ENCODE data around the gene PPA1. TPM values are rescaled to one million over a fixed set of nuclear protein-coding genes. Genes with fewer than 3 reads are reported as not detected.
"Not testable (repeated sequence)": the region's sequence is repeated elsewhere in the genome, so short reads cannot be mapped to it uniquely, and the experiment has no call there.

The PPA1 gene
- total RNA-seq, 1 donor from 2014 or later, result 99.9 TPM

DNA sequence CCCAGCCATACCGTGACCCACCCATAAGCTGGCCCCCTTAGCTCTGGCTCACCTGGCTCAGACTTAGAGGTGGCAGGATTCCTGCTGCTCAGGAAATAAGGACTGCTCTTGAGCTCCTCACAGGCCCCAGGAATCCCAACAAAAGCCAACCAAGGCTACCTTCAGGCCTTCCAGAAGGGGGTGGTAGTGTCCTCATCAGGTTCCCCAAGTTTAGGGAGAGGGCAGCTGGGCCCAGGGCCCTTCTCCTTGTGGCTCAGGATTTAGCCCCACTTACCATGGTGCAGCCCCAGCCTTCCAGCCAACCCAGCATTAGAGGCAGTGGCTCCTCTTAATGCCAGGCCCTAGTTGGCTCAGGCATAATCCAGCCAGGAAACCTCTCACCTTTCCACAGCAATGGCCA is 27.0 kb upstream of the PPA1 start:
- H3K4me3 ChIP-seq, result no peak overlapping the region
- no peak overlapping the region for H3K27ac ChIP-seq (replicated peaks)
- H3K36me3 ChIP-seq, result no peaks in the 10 kb centered on the region
- H3K27me3 ChIP-seq (ENCODE audit: low read depth), result peaks cover 40% of the 10 kb centered on the region
- intact Hi-C loops (cut with micrococcal nuclease), result no loop called here
- H3K4me1 ChIP-seq, result peaks cover 8% of the 10 kb centered on the region
- TF ChIP-seq, protein P1, sequence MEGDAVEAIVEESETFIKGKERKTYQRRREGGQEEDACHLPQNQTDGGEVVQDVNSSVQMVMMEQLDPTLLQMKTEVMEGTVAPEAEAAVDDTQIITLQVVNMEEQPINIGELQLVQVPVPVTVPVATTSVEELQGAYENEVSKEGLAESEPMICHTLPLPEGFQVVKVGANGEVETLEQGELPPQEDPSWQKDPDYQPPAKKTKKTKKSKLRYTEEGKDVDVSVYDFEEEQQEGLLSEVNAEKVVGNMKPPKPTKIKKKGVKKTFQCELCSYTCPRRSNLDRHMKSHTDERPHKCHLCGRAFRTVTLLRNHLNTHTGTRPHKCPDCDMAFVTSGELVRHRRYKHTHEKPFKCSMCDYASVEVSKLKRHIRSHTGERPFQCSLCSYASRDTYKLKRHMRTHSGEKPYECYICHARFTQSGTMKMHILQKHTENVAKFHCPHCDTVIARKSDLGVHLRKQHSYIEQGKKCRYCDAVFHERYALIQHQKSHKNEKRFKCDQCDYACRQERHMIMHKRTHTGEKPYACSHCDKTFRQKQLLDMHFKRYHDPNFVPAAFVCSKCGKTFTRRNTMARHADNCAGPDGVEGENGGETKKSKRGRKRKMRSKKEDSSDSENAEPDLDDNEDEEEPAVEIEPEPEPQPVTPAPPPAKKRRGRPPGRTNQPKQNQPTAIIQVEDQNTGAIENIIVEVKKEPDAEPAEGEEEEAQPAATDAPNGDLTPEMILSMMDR (IDR thresholded peaks at IDR 0.05; ENCODE audit: borderline replicate concordance), result no peak
- no peaks in the 10 kb centered on the region for H3K9me3 ChIP-seq (replicated peaks)
- no peak for DNase-seq

GRCh38 chr10:70258216-70258615 is 25.0 kb upstream of the PPA1 start:
- no peak for DNase-seq
- Histone ChIP-seq H3K9me3 (replicated peaks) (no peaks in the 10 kb centered on the region), H3K36me3 (no peaks in the 10 kb centered on the region), H3K4me3 (no peak overlapping the region), H3K4me1 (peaks cover 12% of the 10 kb centered on the region), H3K27me3 (ENCODE audit: low read depth) (peaks cover 60% of the 10 kb centered on the region), H3K27ac (replicated peaks) (no peak overlapping the region)
- TF ChIP-seq, protein P1 (IDR thresholded peaks at IDR 0.05; ENCODE audit: borderline replicate concordance), result no peak
- intact Hi-C loops (cut with micrococcal nuclease), result no loop called here

DNA sequence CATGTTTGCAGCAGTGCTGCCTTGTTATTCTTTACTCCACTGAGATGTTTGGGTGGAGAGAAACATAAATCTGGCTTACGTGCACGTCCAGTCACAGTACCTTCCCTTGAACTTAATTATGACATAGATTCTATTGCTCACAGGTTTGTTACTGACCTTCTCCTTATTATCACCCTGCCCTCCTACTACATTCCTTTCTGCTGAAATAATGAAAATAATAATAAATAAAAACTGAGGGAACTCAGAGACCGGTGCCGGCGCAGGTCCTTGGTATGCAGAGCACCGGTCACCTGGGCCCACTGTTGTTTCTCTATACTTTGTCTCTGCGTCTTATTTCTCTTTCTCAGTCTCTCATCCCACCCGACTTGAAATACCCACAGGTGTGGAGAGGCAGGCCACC is 24.6 kb upstream of the PPA1 start:
- DNase-seq; H3K9me3 ChIP-seq (replicated peaks); H3K36me3 ChIP-seq; H3K4me3 ChIP-seq; H3K27ac ChIP-seq (replicated peaks); intact Hi-C loops (cut with micrococcal nuclease): not testable (repeated sequence)
- Histone ChIP-seq H3K4me1 (peaks cover 12% of the 10 kb centered on the region), H3K27me3 (ENCODE audit: low read depth) (peaks cover 62% of the 10 kb centered on the region)

DNA sequence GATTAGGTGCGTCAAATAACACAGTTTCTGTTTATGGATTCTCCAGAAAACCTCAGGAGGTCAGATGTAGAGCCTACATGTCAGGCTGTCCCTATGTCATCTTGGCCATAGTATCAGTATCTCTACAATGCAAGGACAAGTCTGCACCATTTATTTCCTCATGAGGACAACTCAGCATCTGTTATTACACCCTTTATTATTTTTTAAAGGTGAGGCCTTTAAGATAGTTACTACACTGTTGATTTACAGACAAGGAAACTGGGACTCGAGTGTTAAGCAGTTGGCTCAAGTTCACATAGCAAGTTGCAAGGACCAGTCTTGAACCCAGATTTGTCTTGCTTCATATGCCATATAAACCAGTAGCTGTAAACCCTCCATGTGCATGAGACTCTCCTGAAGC is 23.2 kb upstream of the PPA1 start:
- TF ChIP-seq, protein P1 (IDR thresholded peaks at IDR 0.05; ENCODE audit: borderline replicate concordance), result no peak
- Histone ChIP-seq H3K27ac (replicated peaks) (no peak overlapping the region), H3K27me3 (ENCODE audit: low read depth) (peaks cover 63% of the 10 kb centered on the region), H3K4me1 (peaks cover 12% of the 10 kb centered on the region), H3K36me3 (no peaks in the 10 kb centered on the region), H3K4me3 (no peak overlapping the region), H3K9me3 (replicated peaks) (peaks cover 5% of the 10 kb centered on the region)
- intact Hi-C loops (cut with micrococcal nuclease), result no loop called here
- no peak for DNase-seq

DNA sequence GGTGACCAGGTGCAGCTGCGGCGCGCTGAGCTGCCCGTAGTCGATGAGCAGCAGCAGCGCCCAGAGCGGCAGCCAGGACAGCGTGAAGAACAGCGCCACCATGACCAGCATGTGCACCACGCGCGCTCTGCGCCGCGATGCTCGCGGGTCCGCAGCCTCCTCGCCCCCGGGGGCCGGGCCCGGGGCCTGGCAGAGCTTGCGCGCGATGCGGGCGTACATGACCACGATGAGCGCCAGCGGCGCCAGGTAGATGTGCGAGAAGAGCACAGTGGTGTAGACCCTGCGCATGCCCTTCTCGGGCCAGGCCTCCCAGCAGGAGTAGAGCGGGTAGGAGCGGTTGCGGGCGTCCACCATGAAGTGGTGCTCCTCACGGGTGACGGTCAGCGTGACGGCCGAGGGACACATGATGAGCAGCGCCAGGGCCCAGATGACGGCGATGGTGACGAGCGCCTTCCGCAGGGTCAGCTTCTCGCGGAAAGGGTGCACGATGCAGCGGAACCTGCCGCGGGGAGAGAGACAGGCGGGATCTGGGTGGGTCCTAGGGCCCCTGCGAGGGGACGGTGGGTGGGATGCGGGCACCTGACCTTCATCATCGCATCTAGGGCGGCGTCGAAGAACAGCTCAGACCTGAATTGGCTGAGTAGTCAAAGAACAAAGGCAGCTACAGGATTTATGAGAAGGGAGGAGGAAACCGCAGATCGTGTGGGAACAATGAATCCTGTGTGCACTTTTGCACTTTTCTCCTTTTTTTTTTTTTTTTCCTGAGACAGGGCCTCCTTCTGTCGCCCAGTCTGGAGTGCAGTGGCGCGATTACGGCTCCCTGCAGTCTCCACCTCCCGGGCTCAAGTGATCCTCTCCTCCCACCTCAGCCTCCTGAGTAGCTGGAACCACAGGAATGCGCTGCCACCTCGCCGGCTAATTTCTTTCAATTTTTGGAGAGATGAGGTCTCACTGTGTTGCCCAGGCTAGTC is 22.4 kb upstream of the PPA1 start:
- Histone ChIP-seq H3K4me3 (peak overlapping the region; percentile 46), H3K36me3 (no peaks in the 10 kb centered on the region), H3K9me3 (replicated peaks) (peaks cover 5% of the 10 kb centered on the region), H3K27me3 (ENCODE audit: low read depth) (peaks cover 60% of the 10 kb centered on the region), H3K27ac (replicated peaks) (no peak overlapping the region), H3K4me1 (peaks cover 12% of the 10 kb centered on the region)
- TF ChIP-seq, protein P1 (IDR thresholded peaks at IDR 0.05; ENCODE audit: borderline replicate concordance), result no peak
- intact Hi-C loops (cut with micrococcal nuclease), result no loop called here
- no peak for DNase-seq

DNA sequence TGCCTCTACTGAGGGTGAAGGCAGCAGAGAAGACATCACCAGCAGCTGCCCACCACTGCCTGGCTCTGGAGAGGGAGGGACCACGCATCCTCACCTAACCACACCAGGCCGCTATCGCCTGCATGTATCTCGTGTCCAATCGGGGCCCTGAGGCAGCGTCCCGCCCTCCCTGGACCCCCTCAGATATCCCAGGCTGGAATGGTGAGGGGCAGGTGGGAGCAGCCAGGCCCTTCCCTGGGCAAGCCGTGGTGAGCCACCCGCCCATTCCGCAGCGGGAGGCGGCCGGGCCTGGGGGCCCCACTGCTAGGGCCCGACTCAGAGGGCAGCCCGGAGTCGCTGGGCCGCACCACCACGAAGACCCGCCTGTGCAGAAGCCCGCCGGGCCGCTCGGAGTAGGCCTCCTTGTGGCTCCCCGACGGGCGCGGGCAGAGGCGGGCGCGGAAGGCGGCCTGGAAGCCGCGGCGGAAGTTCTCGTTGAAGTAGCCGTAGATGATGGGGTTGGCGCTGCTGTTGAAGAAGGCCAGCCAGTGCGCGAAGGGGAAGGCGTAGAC is 21.6 kb upstream of the PPA1 start:
- Histone ChIP-seq H3K27ac (replicated peaks) (no peak overlapping the region), H3K27me3 (ENCODE audit: low read depth) (peaks cover 52% of the 10 kb centered on the region), H3K9me3 (replicated peaks) (peaks cover 5% of the 10 kb centered on the region), H3K36me3 (no peaks in the 10 kb centered on the region), H3K4me1 (peaks cover 12% of the 10 kb centered on the region), H3K4me3 (peak overlapping the region; percentile 46)
- no peak for DNase-seq
- TF ChIP-seq, protein P1 (IDR thresholded peaks at IDR 0.05; ENCODE audit: borderline replicate concordance), result no peak
- intact Hi-C loops (cut with micrococcal nuclease), result no loop called here
